Stimulated activated CD4-positive, alpha-beta T cell treated with anti-CD3 and anti-CD28 coated beads, Interleukin-12 subunit alpha, Interleukin-12 subunit beta, amount 100 ng/mL, for 48 hours (primary cell): ENCODE data around the gene RAP2A.

Source experiments
- DNase-seq, 3 donors: peaks; one replicate each; pipeline ENCODE4 v3.0.0-alpha.2; 2020; ENCODE audit warnings: low read depth in 2 of 3, low spot score in 1 of 3

RAP2A gene

DNA sequence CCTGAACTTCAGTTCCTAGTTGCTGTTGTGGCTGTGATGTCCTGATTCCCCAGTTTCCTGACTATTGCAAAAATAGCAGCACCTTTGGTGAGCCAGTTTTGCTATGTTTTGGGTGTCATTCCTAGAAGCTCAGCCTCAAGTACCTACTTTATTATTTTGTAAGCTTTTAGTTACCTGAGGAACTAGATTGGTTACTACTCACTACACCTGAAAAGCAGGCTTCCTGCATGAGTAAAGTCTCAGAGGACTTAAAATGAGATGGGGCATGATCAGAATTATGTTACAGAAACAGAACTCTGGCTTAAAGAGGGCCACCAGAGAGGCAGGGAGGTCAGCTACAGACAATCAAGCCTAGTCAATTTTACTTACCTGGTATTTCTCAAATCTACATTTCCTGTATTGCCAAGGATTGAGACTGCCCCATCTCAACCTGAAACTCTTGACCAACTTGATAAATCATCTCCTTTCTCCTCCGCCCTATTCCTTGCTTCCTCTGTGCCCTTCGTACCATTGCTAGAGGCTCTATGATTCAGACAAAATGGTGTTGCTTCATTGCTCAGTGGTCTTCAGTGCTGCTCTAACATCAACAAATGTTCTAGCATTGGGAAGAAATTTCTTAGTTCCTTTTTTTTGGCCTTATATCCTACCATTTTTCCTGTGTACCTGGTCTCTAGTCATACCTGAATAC lies 58.9 kb downstream of the RAP2A start:
- DNase-seq = no peak

GRCh38 chr13:97493456-97493855 lies 59.5 kb downstream of the RAP2A start:
- DNase-seq = no peak

DNA sequence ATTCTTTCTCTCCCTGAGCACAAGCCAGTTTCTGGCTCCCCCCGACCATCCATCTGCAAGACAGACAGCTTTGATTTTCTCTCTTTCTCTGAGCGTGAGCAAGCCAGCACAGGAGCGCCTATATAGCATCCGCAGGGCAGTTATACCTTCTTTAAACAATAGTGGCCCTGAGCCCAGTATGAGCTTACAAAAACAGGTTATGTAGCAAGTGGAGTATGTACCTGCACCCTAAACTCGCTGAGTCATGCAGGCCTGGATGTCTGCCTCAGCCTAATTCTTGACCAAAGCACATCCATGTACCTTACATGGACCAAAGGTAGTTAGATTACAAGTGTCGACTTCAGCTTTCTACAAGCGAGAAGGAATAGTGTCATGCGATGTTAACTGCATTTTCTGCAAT lies 61.7 kb downstream of the RAP2A start:
- no peak for DNase-seq

DNA sequence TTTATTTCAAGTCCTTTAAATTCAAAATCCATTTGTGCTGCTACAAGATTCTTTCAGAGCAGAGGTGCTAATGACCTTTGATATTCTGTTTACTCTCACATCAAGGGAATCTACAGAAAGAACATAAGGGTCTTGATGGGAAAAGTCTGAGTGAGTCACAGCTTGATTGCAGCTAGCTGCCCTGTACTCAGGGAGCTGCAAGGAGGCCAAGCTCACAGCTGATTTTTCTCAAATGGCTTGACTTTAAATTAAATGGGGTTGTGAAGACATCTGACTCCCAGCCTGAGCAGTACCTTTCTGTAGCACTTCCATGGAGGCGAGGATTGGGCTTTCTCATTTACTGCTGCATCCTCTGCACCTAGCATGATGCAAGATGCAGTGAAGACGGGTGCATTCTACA lies 62.5 kb downstream of the RAP2A start:
- no peak for DNase-seq

DNA sequence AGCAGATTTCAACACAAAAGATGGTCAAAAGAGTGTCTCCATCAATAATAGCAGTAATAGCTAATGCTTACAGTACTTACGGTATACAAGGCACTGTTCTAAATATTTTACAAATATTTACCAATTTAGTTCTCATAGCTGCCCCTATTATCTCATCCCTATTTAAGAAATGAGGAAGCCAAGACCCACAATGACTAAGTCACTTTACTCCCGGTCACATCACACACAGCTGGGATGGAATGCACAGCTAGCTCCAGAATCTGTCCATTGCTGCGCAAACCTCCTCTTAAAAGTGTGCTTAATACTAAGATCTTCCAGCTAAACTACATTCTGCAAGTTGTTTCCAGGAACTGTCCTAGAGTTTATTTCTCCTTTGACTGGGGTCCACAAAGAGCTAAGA lies 63.4 kb downstream of the RAP2A start:
- DNase-seq = no peak

- DNase-seq = no peak
Observed at GRCh38 chr13:97498419-97498818, 64.5 kb downstream of the RAP2A start.

DNA sequence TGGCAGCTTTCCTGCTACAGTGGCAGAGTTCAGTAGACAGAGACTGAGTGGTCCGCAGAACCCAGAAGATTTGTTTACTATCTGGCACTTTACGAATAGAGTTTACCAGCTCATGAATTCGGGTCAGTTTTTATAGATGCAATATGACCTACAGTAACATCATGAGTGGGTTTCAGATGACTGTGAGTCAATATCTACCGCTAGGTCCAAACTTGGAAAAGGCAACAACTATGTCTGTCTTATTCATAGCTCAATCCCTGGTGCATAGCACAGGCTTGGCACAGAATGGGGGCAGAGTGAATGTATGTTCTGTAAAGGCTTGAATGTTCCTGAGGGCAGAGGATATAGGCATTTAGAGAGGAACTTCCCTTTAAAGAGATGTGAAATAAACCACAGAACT lies 65.2 kb downstream of the RAP2A start:
- DNase-seq = no peak

GRCh38 chr13:97502181-97502580 lies 68.2 kb downstream of the RAP2A start:
- DNase-seq = no peak

- no peak for DNase-seq
Observed at GRCh38 chr13:97502706-97503105, 68.7 kb downstream of the RAP2A start.

- no peak for DNase-seq
Observed at GRCh38 chr13:97505017-97505416, 71.0 kb downstream of the RAP2A start.

DNA sequence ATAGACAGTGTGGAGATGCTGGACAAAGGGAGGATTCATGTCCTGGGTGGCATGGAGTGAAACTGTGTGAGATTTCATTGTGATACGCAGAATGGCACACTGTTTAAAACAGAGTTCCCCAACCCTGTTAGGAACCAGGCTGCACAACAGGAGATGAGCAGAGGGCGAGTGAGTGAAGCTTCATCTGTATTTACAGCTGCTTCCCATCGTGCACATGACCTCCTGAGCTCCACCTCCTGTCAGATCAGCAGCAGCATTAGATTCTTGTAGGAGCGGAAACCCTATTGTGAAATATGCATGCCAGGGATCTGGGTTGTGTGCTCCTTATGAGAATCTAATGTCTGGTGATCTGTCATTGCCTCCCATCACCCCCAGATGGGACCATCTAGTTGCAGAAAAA lies 72.5 kb downstream of the RAP2A start:
- DNase-seq = no peak

DNA sequence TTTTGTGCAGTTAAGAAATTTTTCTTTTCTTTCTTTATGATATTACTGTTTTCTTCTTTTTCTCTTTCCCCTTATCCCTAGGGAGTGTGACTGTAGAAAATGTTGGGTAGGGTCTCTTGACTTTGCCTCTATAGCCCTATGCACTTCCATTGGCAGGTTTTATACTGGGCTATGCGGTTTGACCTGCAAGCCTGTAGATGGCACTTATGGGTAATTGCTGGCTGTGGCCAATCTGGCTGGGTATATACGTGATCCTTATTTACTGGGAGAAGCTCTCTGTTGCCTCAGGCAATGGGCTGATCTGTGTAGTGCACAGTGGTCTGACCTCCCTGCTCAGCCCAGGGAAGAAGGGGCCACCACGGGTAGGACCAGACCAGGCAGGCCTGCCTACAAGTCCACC lies 78.8 kb downstream of the RAP2A start:
- no peak for DNase-seq

DNA sequence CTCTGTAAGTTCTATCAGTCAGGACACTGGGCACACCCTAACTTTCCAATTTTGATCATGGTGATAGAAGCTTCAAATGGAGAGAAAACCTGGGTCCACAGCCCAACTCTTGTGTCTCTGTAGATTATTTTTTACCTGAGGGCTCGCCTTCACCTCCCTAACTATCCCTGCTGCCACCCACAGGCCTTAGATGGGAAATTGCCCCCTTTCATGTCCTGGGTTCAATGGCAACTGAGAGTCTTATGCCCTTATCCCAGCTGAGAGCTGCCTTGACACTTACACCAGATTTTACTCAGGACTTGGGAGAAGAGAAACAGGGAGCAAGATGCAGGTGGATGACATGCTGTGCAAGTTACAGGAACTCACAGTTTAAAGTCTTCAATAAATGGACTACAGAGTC lies 81.7 kb downstream of the RAP2A start:
- no peak for DNase-seq

- no peak for DNase-seq
Observed at GRCh38 chr13:97517967-97518366, 84.0 kb downstream of the RAP2A start.
